ENCODE data around the gene POP7.

POP7 gene

DNA sequence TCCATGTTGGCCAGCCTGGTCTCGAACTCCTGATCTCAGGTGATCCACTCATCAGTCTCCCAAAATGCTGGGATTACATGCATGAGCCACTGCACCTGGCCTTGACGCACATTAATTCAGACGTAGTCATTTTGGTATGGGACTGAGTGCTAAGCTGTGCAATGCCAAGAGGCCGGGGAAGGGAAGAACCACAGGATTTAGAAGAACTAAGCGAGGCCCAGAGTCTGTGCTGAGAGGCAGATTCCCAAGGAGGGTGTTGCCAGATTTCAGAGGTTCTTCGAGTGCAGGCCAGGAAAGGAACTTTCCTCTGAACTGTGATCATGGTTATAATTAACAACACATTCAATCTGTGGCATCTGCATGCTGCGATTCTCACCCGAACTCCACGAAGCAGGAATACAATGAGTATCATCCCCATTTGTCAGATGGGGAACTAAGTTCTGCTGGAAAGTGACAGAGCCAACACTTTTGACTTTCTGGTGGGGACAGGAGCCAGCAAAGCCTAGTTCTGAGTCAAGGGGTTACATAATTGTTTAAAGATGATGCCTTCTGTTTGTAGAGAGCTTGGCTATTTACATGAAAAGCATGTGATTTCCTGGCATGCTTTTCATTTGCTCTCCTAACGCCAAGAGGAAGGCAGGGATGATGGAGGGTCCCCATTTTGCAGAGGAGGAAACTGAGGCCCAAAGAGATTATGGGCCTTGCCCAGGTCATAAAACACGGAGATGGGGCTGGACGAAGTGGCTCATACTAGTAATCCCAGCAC lies 21.3 kb downstream of the POP7 start:
- no peak for DNase-seq (ENCODE audit: low read depth, low spot score)
- TF ChIP-seq SUZ12 (IDR thresholded peaks at IDR 0.05; ENCODE audit: extremely low read depth, insufficient read depth, insufficient read length) = no peak
- TF ChIP-seq ZNF274 (IDR thresholded peaks at IDR 0.05; ENCODE audit: low read depth, low read length) = no peak
- no peak for TF ChIP-seq YY1 (IDR thresholded peaks at IDR 0.05; ENCODE audit: insufficient read depth, insufficient read length)
- H3K4me3 ChIP-seq (ENCODE audit: insufficient read length, low read depth) = no peak overlapping the region
- H3K9ac ChIP-seq (ENCODE audit: insufficient read length, low read depth) = no peak overlapping the region
- no peaks in the 10 kb centered on the region for H3K9me3 ChIP-seq (ENCODE audit: insufficient read depth, low read length)
- H3K4me1 ChIP-seq (ENCODE audit: insufficient read depth, insufficient read length) = no peaks in the 10 kb centered on the region
- H3K27me3 ChIP-seq (ENCODE audit: insufficient read depth, insufficient read length) = peaks cover 13% of the 10 kb centered on the region
- no peaks in the 10 kb centered on the region for H3K36me3 ChIP-seq (ENCODE audit: insufficient read depth, insufficient read length, low read length)

- H3K4me1 ChIP-seq (ENCODE audit: insufficient read depth, insufficient read length) = no peaks in the 10 kb centered on the region
- TF ChIP-seq SUZ12 (IDR thresholded peaks at IDR 0.05; ENCODE audit: extremely low read depth, insufficient read depth, insufficient read length) (no peak), ZNF274 (IDR thresholded peaks at IDR 0.05; ENCODE audit: low read depth, low read length) (no peak), YY1 (IDR thresholded peaks at IDR 0.05; ENCODE audit: insufficient read depth, insufficient read length) (no peak)
- H3K9ac ChIP-seq (ENCODE audit: insufficient read length, low read depth) = no peak overlapping the region
- no peaks in the 10 kb centered on the region for H3K36me3 ChIP-seq (ENCODE audit: insufficient read depth, insufficient read length, low read length)
- no peak overlapping the region for H3K4me3 ChIP-seq (ENCODE audit: insufficient read length, low read depth)
- no peaks in the 10 kb centered on the region for H3K9me3 ChIP-seq (ENCODE audit: insufficient read depth, low read length)
- no peak for DNase-seq (ENCODE audit: low read depth, low spot score)
- peaks cover 2% of the 10 kb centered on the region for H3K27me3 ChIP-seq (ENCODE audit: insufficient read depth, insufficient read length)
These were observed 22.3 kb downstream of the POP7 start for GRCh38 chr7:100728196-100728595.

- Histone ChIP-seq H3K4me3 (ENCODE audit: insufficient read length, low read depth) (no peak overlapping the region), H3K27me3 (ENCODE audit: insufficient read depth, insufficient read length) (no peaks in the 10 kb centered on the region), H3K9ac (ENCODE audit: insufficient read length, low read depth) (no peak overlapping the region), H3K9me3 (ENCODE audit: insufficient read depth, low read length) (no peaks in the 10 kb centered on the region), H3K4me1 (ENCODE audit: insufficient read depth, insufficient read length) (no peaks in the 10 kb centered on the region), H3K36me3 (ENCODE audit: insufficient read depth, insufficient read length, low read length) (no peaks in the 10 kb centered on the region)
- TF ChIP-seq YY1 (IDR thresholded peaks at IDR 0.05; ENCODE audit: insufficient read depth, insufficient read length) = no peak
- TF ChIP-seq SUZ12 (IDR thresholded peaks at IDR 0.05; ENCODE audit: extremely low read depth, insufficient read depth, insufficient read length) = no peak
- TF ChIP-seq ZNF274 (IDR thresholded peaks at IDR 0.05; ENCODE audit: low read depth, low read length) = no peak
- DNase-seq (ENCODE audit: low read depth, low spot score) = no peak
These were observed 24.3 kb downstream of the POP7 start for GRCh38 chr7:100730136-100730800.

DNA sequence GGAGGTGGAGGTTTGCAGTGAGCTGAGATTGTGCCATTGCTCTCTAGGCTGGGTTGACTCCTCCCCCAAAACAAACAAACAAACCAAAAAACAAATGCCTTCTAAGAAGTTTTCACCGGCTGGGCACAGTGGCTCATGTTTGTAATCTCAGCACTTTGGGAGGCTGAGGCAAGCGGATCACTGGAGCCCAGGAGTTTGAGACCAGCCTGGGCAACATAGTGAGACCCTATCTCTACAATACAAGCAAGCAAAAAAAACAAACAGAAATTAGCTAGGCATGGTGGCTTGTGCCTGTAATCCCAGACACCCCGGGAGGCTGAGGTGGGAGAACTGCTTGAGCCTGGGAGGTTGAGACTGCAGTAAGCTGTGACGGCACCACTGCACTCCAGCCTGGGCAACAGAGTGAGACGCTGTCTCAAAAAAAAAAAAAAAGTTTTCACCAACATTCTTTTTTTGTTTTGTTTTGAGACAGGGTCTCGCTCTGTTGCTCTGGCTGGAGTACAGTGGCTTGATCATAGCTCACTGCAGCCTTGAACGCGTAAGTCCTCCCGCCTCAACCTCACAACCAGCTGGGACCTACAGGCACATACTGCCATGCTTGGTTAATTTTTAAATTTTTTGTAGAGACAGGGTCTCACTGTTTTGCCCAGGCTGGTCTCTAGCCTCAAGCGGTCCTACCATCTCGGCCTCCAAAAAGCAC lies 26.2 kb downstream of the POP7 start:
- Histone ChIP-seq H3K9me3 (ENCODE audit: insufficient read depth, low read length) (no peaks in the 10 kb centered on the region), H3K4me1 (ENCODE audit: insufficient read depth, insufficient read length) (no peaks in the 10 kb centered on the region), H3K4me3 (ENCODE audit: insufficient read length, low read depth) (no peak overlapping the region), H3K36me3 (ENCODE audit: insufficient read depth, insufficient read length, low read length) (no peaks in the 10 kb centered on the region), H3K27me3 (ENCODE audit: insufficient read depth, insufficient read length) (no peaks in the 10 kb centered on the region), H3K9ac (ENCODE audit: insufficient read length, low read depth) (no peak overlapping the region)
- TF ChIP-seq ZNF274 (IDR thresholded peaks at IDR 0.05; ENCODE audit: low read depth, low read length) (no peak), YY1 (IDR thresholded peaks at IDR 0.05; ENCODE audit: insufficient read depth, insufficient read length) (no peak), SUZ12 (IDR thresholded peaks at IDR 0.05; ENCODE audit: extremely low read depth, insufficient read depth, insufficient read length) (no peak)
- DNase-seq (ENCODE audit: low read depth, low spot score) = no peak

DNA sequence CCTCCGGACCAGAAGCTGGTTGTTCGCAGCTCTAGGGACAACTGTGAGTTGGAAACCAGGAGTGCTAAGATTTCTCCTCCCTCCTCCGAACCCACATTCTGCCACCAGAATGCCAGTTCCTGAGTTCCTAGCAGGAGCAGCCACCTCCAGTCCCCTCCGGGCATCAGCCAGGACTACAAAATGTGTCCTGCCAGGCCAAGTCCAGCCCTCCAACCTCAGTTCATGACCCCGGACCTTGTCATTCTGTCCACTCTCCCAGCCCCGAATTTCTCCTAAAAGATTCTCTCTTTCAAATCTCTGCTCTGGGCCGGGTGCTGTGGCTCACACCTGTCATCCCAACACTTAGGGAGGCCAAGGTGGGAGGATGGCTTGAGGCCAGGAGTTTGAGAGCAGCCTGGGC lies 29.8 kb downstream of the POP7 start:
- no peaks in the 10 kb centered on the region for H3K27me3 ChIP-seq (ENCODE audit: insufficient read depth, insufficient read length)
- no peak overlapping the region for H3K9ac ChIP-seq (ENCODE audit: insufficient read length, low read depth)
- DNase-seq (ENCODE audit: low read depth, low spot score) = no peak
- H3K4me1 ChIP-seq (ENCODE audit: insufficient read depth, insufficient read length) = no peaks in the 10 kb centered on the region
- TF ChIP-seq SUZ12 (IDR thresholded peaks at IDR 0.05; ENCODE audit: extremely low read depth, insufficient read depth, insufficient read length) = no peak
- TF ChIP-seq ZNF274 (IDR thresholded peaks at IDR 0.05; ENCODE audit: low read depth, low read length) = no peak
- TF ChIP-seq YY1 (IDR thresholded peaks at IDR 0.05; ENCODE audit: insufficient read depth, insufficient read length) = no peak
- H3K4me3 ChIP-seq (ENCODE audit: insufficient read length, low read depth) = no peak overlapping the region
- no peaks in the 10 kb centered on the region; the same call in 1 of the 2 replicates for H3K9me3 ChIP-seq (ENCODE audit: insufficient read depth, low read length)
- no peaks in the 10 kb centered on the region for H3K36me3 ChIP-seq (ENCODE audit: insufficient read depth, insufficient read length, low read length)

DNA sequence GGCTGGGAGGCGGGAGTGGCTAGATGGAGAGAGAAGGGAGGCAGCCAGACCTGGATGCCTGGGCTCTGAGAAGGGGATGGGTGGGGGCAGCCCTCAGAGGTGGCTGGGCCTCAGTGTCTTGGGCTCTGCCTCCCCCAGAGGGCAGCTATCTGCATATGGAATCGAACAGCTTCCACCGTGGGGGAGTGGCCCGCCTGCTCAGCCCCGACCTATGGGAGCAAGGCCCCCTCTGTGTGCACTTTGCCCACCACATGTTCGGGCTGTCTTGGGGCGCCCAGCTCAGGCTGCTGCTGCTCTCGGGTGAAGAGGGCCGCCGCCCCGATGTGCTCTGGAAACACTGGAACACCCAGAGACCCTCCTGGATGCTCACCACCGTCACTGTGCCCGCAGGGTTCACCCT lies 30.8 kb downstream of the POP7 start:
- Histone ChIP-seq H3K36me3 (ENCODE audit: insufficient read depth, insufficient read length, low read length) (no peaks in the 10 kb centered on the region), H3K9me3 (ENCODE audit: insufficient read depth, low read length) (no peaks in the 10 kb centered on the region; the same call in 1 of the 2 replicates), H3K4me3 (ENCODE audit: insufficient read length, low read depth) (no peak overlapping the region), H3K27me3 (ENCODE audit: insufficient read depth, insufficient read length) (no peaks in the 10 kb centered on the region), H3K9ac (ENCODE audit: insufficient read length, low read depth) (no peak overlapping the region), H3K4me1 (ENCODE audit: insufficient read depth, insufficient read length) (no peaks in the 10 kb centered on the region)
- DNase-seq (ENCODE audit: low read depth, low spot score) = no peak
- TF ChIP-seq ZNF274 (IDR thresholded peaks at IDR 0.05; ENCODE audit: low read depth, low read length) = no peak
- no peak for TF ChIP-seq YY1 (IDR thresholded peaks at IDR 0.05; ENCODE audit: insufficient read depth, insufficient read length)
- no peak for TF ChIP-seq SUZ12 (IDR thresholded peaks at IDR 0.05; ENCODE audit: extremely low read depth, insufficient read depth, insufficient read length)

- no peak for DNase-seq (ENCODE audit: low read depth, low spot score)
- TF ChIP-seq YY1 (IDR thresholded peaks at IDR 0.05; ENCODE audit: insufficient read depth, insufficient read length) = no peak
- no peak overlapping the region for H3K4me3 ChIP-seq (ENCODE audit: insufficient read length, low read depth)
- no peaks in the 10 kb centered on the region for H3K36me3 ChIP-seq (ENCODE audit: insufficient read depth, insufficient read length, low read length)
- H3K27me3 ChIP-seq (ENCODE audit: insufficient read depth, insufficient read length) = no peaks in the 10 kb centered on the region
- H3K9me3 ChIP-seq (ENCODE audit: insufficient read depth, low read length) = no peaks in the 10 kb centered on the region; the same call in 1 of the 2 replicates
- H3K9ac ChIP-seq (ENCODE audit: insufficient read length, low read depth) = no peak overlapping the region
- H3K4me1 ChIP-seq (ENCODE audit: insufficient read depth, insufficient read length) = no peaks in the 10 kb centered on the region
These were observed 34.0 kb downstream of the POP7 start for GRCh38 chr7:100739934-100740333.
